Measurements from ENCODE around the gene P2RY4. TPM values are rescaled to one million over a fixed set of nuclear protein-coding genes. Genes with fewer than 3 reads are reported as not detected.

Gene P2RY4
- total and polyA plus RNA-seq, 2 donors (not counting 1 experiment from before 2014, with no cell fraction given): 0.34 to 0.76 TPM

DNA sequence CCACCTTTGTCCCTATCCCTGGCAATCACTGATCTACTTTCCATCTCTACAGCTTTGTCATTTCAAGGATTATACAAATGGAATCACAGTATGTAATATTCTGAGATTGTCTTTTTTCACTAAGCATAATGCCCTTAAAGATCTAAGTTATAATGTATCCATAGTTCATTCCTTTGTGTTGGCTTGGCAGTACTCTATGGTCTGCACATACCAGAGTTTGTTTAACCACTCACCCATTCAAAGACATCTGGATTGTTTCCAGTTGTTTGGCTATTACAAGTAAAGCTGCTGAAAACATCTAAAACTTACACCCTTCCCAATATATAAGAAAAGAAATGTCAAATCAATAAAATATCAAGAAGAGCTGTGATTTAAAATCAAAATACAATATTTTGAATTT lies 51.5 kb downstream of the P2RY4 start:
- no peaks in the 10 kb centered on the region for H4K20me1 ChIP-seq (ENCODE audit: control insufficient read depth, insufficient read depth, low read length, poor library complexity, severe bottlenecking)
- TF ChIP-seq, protein P1, sequence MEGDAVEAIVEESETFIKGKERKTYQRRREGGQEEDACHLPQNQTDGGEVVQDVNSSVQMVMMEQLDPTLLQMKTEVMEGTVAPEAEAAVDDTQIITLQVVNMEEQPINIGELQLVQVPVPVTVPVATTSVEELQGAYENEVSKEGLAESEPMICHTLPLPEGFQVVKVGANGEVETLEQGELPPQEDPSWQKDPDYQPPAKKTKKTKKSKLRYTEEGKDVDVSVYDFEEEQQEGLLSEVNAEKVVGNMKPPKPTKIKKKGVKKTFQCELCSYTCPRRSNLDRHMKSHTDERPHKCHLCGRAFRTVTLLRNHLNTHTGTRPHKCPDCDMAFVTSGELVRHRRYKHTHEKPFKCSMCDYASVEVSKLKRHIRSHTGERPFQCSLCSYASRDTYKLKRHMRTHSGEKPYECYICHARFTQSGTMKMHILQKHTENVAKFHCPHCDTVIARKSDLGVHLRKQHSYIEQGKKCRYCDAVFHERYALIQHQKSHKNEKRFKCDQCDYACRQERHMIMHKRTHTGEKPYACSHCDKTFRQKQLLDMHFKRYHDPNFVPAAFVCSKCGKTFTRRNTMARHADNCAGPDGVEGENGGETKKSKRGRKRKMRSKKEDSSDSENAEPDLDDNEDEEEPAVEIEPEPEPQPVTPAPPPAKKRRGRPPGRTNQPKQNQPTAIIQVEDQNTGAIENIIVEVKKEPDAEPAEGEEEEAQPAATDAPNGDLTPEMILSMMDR (IDR thresholded peaks at IDR 0.05): no peak
- TF ChIP-seq EZH2 (IDR thresholded peaks at IDR 0.05; ENCODE audit: borderline replicate concordance, insufficient read depth, low read depth, low read length, poor library complexity, severe bottlenecking): no peak
- ChIA-PET POLR2A (no interaction called here), CTCF (no interaction called here)
- no peaks in the 10 kb centered on the region for H3K79me2 ChIP-seq (ENCODE audit: control insufficient read depth, insufficient read depth, low read length)
- H3K27ac ChIP-seq (ENCODE audit: low read length in 2 of 2): no peak overlapping the region
- no peak overlapping the region for H3K4me2 ChIP-seq (replicated peaks; ENCODE audit: low read depth, low read length, poor library complexity, severe bottlenecking)
- H3K4me3 Mint-ChIP-seq: no peak overlapping the region
- H3K27ac Mint-ChIP-seq: no peak overlapping the region
- H3K9me3 Mint-ChIP-seq (ENCODE audit: insufficient read depth): no peaks in the 10 kb centered on the region
- no peaks in the 10 kb centered on the region for H3K4me1 ChIP-seq (ENCODE audit: control insufficient read depth in 2 of 2, insufficient read depth in 2 of 2, low read length in 2 of 2)
- no peak overlapping the region for H3K9ac ChIP-seq (ENCODE audit: low read length)
- H3K27me3 ChIP-seq (replicated peaks in 1 of 4; ENCODE audit: control extremely low read depth in 1 of 4, control insufficient read depth in 3 of 4, insufficient read depth in 4 of 4, low read length in 3 of 4): no peaks in the 10 kb centered on the region
- H3K36me3 ChIP-seq (replicated peaks in 1 of 2; ENCODE audit: control extremely low read depth in 1 of 2, control insufficient read depth in 1 of 2, extremely low read depth in 1 of 2, insufficient read depth in 2 of 2, low read length in 1 of 2): no peaks in the 10 kb centered on the region
- H3K4me1 Mint-ChIP-seq: no peaks in the 10 kb centered on the region
- intact Hi-C loops (cut with micrococcal nuclease): no loop called here
- peaks cover 6% of the 10 kb centered on the region for H3K27me3 Mint-ChIP-seq
- no peak overlapping the region for H3K4me3 ChIP-seq (ENCODE audit: control extremely low read depth in 1 of 5, extremely low read depth in 1 of 5, insufficient read depth in 1 of 5, low read depth in 2 of 5, low read length in 4 of 5)
- H3K9me3 ChIP-seq (ENCODE audit: control extremely low read depth in 1 of 3, control insufficient read depth in 2 of 3, insufficient read depth in 1 of 3, low read length in 2 of 3): no peaks in the 10 kb centered on the region
- ATAC-seq (ENCODE audit: low read depth) (no peak), DNase-seq (no peak)
- H2AFZ ChIP-seq (ENCODE audit: insufficient read depth, low read depth, low read length, poor library complexity, severe bottlenecking): no peak overlapping the region

Small RNA genes within 50 kb of the gene (small RNA-seq; reads per million reads assigned to genes)
- gene RNA5SP507 (ENCODE audit: insufficient read length, low read depth, low replicate concordance): not detected

Other genes with a start within 250 kb of the P2RY4 start
- gene AWAT2, start 210.3 kb downstream of the P2RY4 start, total RNA-seq: not detected in 2 replicates
- gene AWAT2, start 210.3 kb downstream of the P2RY4 start, polyA plus RNA-seq: not detected in 2 replicates
- not detected in 2 replicates for gene OTUD6A, start 197.7 kb downstream of the P2RY4 start, total RNA-seq
- gene OTUD6A, start 197.7 kb downstream of the P2RY4 start, polyA plus RNA-seq: not detected in 2 replicates
- 51.8 and 54.7 TPM in 2 replicates for gene IGBP1, start 126.8 kb downstream of the P2RY4 start, total RNA-seq
- gene IGBP1, start 126.8 kb downstream of the P2RY4 start, polyA plus RNA-seq: 40.1 and 45.3 TPM in 2 replicates
- not detected in 2 replicates for gene DGAT2L6, start 82.7 kb downstream of the P2RY4 start, total RNA-seq
- not detected in 2 replicates for gene DGAT2L6, start 82.7 kb downstream of the P2RY4 start, polyA plus RNA-seq
- gene AWAT1, start 25.5 kb downstream of the P2RY4 start, total RNA-seq: not detected in 2 replicates
- gene AWAT1, start 25.5 kb downstream of the P2RY4 start, polyA plus RNA-seq: not detected in 2 replicates
- not detected in 2 replicates for gene ARR3, start 8.1 kb upstream of the P2RY4 start, total RNA-seq
- gene ARR3, start 8.1 kb upstream of the P2RY4 start, polyA plus RNA-seq: not detected in 2 replicates
- not detected in 2 replicates for gene RAB41, start 22.0 kb upstream of the P2RY4 start, total RNA-seq
- not detected in 2 replicates for gene RAB41, start 22.0 kb upstream of the P2RY4 start, polyA plus RNA-seq
- gene PDZD11, start 29.7 kb upstream of the P2RY4 start, total RNA-seq: 12.0 and 13.8 TPM in 2 replicates
- 10.9 and 16.3 TPM in 2 replicates for gene PDZD11, start 29.7 kb upstream of the P2RY4 start, polyA plus RNA-seq
- 0.07 and 0.22 TPM in 2 replicates for gene KIF4A, start 29.9 kb upstream of the P2RY4 start, total RNA-seq
- gene KIF4A, start 29.9 kb upstream of the P2RY4 start, polyA plus RNA-seq: 0.06 TPM in 2 replicates
- not detected in 2 replicates for gene GDPD2, start 163.1 kb upstream of the P2RY4 start, total RNA-seq
- gene GDPD2, start 163.1 kb upstream of the P2RY4 start, polyA plus RNA-seq: not detected in 2 replicates
- gene DLG3, start 184.6 kb upstream of the P2RY4 start, total RNA-seq: 6.9 and 7.4 TPM in 2 replicates
- 1.5 and 3.0 TPM in 2 replicates for gene DLG3, start 184.6 kb upstream of the P2RY4 start, polyA plus RNA-seq